Thymus (tissue), 11 donors: ENCODE results near the gene FASTKD2. TPM values are rescaled to one million over a fixed set of nuclear protein-coding genes. Genes with fewer than 3 reads are reported as not detected.
A peak's percentile ranks its signal among the peaks of the same experiment; 100 is the strongest.

Source experiments
- DNase-seq, 9 donors: peaks; one replicate each; pipeline ENCODE4 v3.0.0-alpha.2; 2013; ENCODE audit warnings: low spot score in 9 of 9, low read depth in 6 of 9, missing footprints in 1 of 9
- H3K27ac ChIP-seq, 2 donors: one replicate each; pipeline ENCODE4 v1.5.1; 2013; ENCODE audit warnings: control low read depth in 1 of 2, low read depth in 1 of 2, low read length in 1 of 2, mild to moderate bottlenecking in 1 of 2, moderate library complexity in 1 of 2
- H3K27me3 ChIP-seq, 2 donors: one replicate each; pipeline ENCODE4 v1.5.1; 2013; ENCODE audit warnings: low read length in 1 of 2; ENCODE audit not compliant: control insufficient read depth in 2 of 2, insufficient read depth in 1 of 2
- H3K36me3 ChIP-seq, 2 donors: one replicate each; pipeline ENCODE4 v1.5.1; 2013; ENCODE audit warnings: low read length in 1 of 2, mild to moderate bottlenecking in 1 of 2, moderate library complexity in 1 of 2; ENCODE audit not compliant: control insufficient read depth in 2 of 2, insufficient read depth in 2 of 2
- H3K4me1 ChIP-seq, 2 donors: one replicate each; pipeline ENCODE4 v1.5.1; 2013; ENCODE audit warnings: low read length in 2 of 2; ENCODE audit not compliant: control insufficient read depth in 2 of 2, insufficient read depth in 2 of 2
- H3K4me3 ChIP-seq, 2 donors: one replicate each; pipeline ENCODE4 v1.5.1; 2013; ENCODE audit warnings: low read length in 2 of 2, control low read depth in 1 of 2, mild to moderate bottlenecking in 1 of 2
- H3K9me3 ChIP-seq, 2 donors: one replicate each; pipeline ENCODE4 v1.5.1; 2013; ENCODE audit warnings: low read length in 1 of 2, mild to moderate bottlenecking in 1 of 2; ENCODE audit not compliant: control insufficient read depth in 2 of 2, insufficient read depth in 1 of 2
- WGBS: extraction: QIAGEN DNeasy Blood & Tissue Kit; methylation state at CpG from one replicate; pipeline ENCODE4 v1.1.7; 2013; 5-methylcytosine and 5-hydroxymethylcytosine counted together
- polyA plus RNA-seq: library from polyadenylated mRNA; stranded (reverse); fragments of 200-250 nt; gene quantifications from one replicate; pipeline ENCODE4 v1.2.3, GENCODE V29; 2013
- total RNA-seq: library from RNA; stranded (reverse); fragments of 120-200 nt; gene quantifications from one replicate; pipeline ENCODE4 v1.2.4, GENCODE V29; 2013
- donor health status: healthy.

FASTKD2 gene
- total and polyA plus RNA-seq, 2 donors, result 12.9 to 26.8 TPM

- no peaks in the 10 kb centered on the region for H3K36me3 ChIP-seq
- 91% methylated on average over 2 of the region's 2 CpGs for WGBS
- no peaks in the 10 kb centered on the region for H3K4me1 ChIP-seq
- no peaks in the 10 kb centered on the region for H3K9me3 ChIP-seq
- H3K27me3 ChIP-seq, result no peaks in the 10 kb centered on the region
- no peak overlapping the region for H3K4me3 ChIP-seq
- no peak for DNase-seq
- no peak overlapping the region for H3K27ac ChIP-seq
These were observed 32.1 kb upstream of the FASTKD2 start for GRCh38 chr2:206733341-206733740.

DNA sequence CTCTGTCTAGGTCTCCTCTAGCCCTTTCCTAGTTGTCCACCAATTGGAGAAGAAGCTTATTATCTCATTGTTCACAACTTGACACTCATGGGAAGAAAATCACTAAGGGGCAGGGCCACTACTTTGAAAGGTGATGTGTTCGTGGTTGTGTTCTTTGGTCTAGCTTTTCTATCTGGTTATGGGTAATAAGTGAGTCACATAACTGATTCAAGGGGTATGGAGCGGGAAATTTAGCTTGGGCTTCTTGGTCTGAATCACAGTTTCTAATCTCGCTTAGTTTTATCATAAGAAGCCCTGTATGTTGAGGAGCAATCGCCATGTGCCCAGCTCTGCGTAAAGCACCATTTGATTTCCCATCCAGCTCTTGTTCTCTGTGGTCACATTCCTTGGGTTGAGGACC, 28.5 kb upstream of the FASTKD2 start:
- no peak for DNase-seq
- Histone ChIP-seq H3K27me3 (no peaks in the 10 kb centered on the region), H3K36me3 (no peaks in the 10 kb centered on the region), H3K4me1 (no peaks in the 10 kb centered on the region), H3K27ac (no peak overlapping the region), H3K9me3 (no peaks in the 10 kb centered on the region), H3K4me3 (no peak overlapping the region)
- 96% methylated on average over 5 of the region's 5 CpGs for WGBS

DNA sequence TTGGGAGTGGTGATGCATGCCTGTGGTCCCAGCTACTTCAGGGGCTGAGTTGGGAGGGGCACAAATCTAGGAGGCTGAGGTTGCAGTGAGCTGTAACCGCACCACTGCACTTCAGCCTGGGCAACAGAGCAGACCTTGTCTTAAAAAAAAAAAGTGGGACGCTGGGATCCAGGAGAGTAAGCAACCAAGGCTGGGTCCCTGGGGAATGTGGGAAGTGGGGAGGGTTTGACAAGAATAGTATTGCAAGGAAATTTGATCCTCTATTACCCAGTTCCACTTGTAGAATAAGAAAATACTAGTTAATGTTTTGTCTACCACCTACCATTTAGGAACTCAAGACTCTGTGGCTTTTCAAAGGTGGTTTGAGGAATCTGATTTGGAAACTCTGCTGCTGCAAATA, 26.1 kb upstream of the FASTKD2 start:
- 84% methylated on average over 2 of the region's 2 CpGs for WGBS
- DNase-seq, result no peak
- no peak overlapping the region for H3K4me3 ChIP-seq

GRCh38 chr2:206740800-206741199, 24.6 kb upstream of the FASTKD2 start:
- Histone ChIP-seq H3K4me3 (no peak overlapping the region), H3K27me3 (no peaks in the 10 kb centered on the region), H3K9me3 (no peaks in the 10 kb centered on the region), H3K27ac (no peak overlapping the region), H3K36me3 (no peaks in the 10 kb centered on the region), H3K4me1 (no peaks in the 10 kb centered on the region)
- WGBS, result 88% methylated on average over 2 of the region's 2 CpGs
- DNase-seq, result no peak

More for the DNA sequence above, 26.1 kb upstream of the FASTKD2 start:
- Histone ChIP-seq H3K36me3 (no peaks in the 10 kb centered on the region), H3K4me1 (no peaks in the 10 kb centered on the region), H3K9me3 (no peaks in the 10 kb centered on the region), H3K27ac (no peak overlapping the region), H3K27me3 (no peaks in the 10 kb centered on the region)

- Histone ChIP-seq H3K9me3 (no peaks in the 10 kb centered on the region), H3K27me3 (peaks cover 0 to 7% of the 10 kb centered on the region in 2 donors), H3K27ac (no peak overlapping the region), H3K36me3 (no peaks in the 10 kb centered on the region), H3K4me1 (no peaks in the 10 kb centered on the region), H3K4me3 (no peak overlapping the region)
- DNase-seq, result no peak
- WGBS, result 83% methylated on average over 1 of the region's 1 CpG
These were observed 8.6 kb upstream of the FASTKD2 start for GRCh38 chr2:206756816-206757215.

GRCh38 chr2:206764673-206765241, 649 bp upstream of the FASTKD2 start:
- H3K36me3 ChIP-seq, result no peaks in the 10 kb centered on the region
- peak in 2 of 9 donors; percentile 3 to 4 for DNase-seq
- H3K27me3 ChIP-seq, result peaks cover 0 to 12% of the 10 kb centered on the region in 2 donors
- peaks cover 5 to 7% of the 10 kb centered on the region in 2 donors for H3K4me1 ChIP-seq
- WGBS, result 13% methylated on average over 18 of the region's 18 CpGs
- peak overlapping the region; percentile 69 to 79 for H3K4me3 ChIP-seq
- H3K27ac ChIP-seq, result no peak overlapping the region
- H3K9me3 ChIP-seq, result no peaks in the 10 kb centered on the region

DNA sequence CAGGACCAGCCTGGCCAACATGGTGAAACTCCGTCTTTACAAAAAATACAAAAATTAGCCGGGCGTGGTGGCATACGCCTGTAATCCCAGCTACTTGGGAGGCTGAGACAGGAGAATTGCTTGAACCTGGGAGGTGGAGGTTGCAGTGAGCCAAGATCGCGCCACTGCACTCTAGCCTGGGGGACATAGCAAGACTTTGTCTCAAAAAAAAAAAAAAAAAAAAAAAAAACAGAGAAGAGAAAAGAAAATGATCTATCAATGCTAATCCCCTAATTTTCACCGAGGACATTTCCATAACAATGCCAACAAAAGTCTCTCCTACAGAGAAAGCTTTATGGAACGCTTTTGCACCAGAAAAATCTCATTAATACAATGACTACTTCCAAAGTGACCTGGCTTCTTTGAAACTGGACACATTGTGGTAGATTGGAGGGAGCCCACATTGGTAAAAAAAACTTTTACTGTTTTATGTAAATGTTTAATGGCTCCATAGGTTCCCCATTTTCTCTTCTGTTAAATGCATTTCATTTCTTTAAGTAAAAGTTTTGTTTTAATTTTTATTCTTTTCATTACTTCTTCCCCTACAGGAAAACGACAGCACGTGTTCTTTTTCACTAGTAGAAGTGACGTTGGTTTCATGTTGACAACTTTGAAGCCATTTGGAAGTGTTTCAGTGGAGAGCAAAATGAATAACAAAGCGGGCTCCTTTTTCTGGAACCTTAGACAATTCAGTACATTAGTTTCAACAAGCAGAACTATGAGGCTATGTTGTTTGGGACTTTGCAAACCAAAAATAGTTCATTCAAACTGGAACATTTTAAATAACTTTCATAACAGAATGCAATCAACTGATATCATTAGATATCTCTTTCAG, 888 bp downstream of the FASTKD2 start:
- Histone ChIP-seq H3K4me1 (peaks cover 5 to 7% of the 10 kb centered on the region in 2 donors), H3K27ac (no peak overlapping the region)
- 45% methylated on average over 12 of the region's 12 CpGs for WGBS

DNA sequence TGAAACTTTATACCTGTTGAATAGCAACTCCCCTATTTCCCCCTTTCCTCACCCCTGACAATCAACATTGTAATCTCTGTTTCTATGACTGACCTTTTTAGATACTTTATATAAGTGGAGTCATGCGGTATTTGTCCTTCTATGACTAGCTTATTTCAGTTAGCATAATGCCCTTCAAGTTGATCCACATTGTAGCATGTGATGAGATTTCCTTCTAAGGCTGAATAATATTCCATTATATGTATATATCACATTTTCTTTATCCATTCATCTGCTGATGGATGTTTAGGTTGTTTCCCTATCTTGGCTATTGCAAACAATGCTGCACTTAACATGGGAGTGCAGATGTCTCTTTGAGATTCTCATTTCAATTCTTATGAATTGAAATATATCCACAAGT, 9.5 kb downstream of the FASTKD2 start:
- Histone ChIP-seq H3K9me3 (no peaks in the 10 kb centered on the region), H3K4me1 (no peaks in the 10 kb centered on the region), H3K27ac (no peak overlapping the region), H3K27me3 (no peaks in the 10 kb centered on the region), H3K36me3 (peaks cover 12 to 48% of the 10 kb centered on the region in 2 donors), H3K4me3 (no peak overlapping the region)
- WGBS, result 94% methylated on average over 1 of the region's 1 CpG
- DNase-seq, result no peak

More for the DNA sequence above, 888 bp downstream of the FASTKD2 start:
- Histone ChIP-seq H3K36me3 (peaks cover 0 to 10% of the 10 kb centered on the region in 2 donors), H3K27me3 (peaks cover 0 to 9% of the 10 kb centered on the region in 2 donors), H3K9me3 (no peaks in the 10 kb centered on the region), H3K4me3 (peak overlapping the region; percentile 69 to 79)
- no peak for DNase-seq

- no peaks in the 10 kb centered on the region for H3K9me3 ChIP-seq
- H3K27ac ChIP-seq, result no peak overlapping the region
- no peaks in the 10 kb centered on the region for H3K27me3 ChIP-seq
- peaks cover 11 to 45% of the 10 kb centered on the region in 2 donors for H3K36me3 ChIP-seq
- no peak overlapping the region for H3K4me3 ChIP-seq
- H3K4me1 ChIP-seq, result no peaks in the 10 kb centered on the region
- no peak for DNase-seq
These were observed 11.0 kb downstream of the FASTKD2 start for GRCh38 chr2:206776432-206776831.
